GM18507 (cell line): Measurements from ENCODE around the gene HMGN1.
"Not testable (repeated sequence)": the region's sequence is repeated elsewhere in the genome, so short reads cannot be mapped to it uniquely, and the experiment has no call there.

Source experiments
- DNase-seq: peaks from one replicate; pipeline ENCODE4 v3.0.0; 2011; ENCODE audit warnings: low read depth; ENCODE audit not compliant: insufficient read length; ENCODE audit errors: extremely low spot score
- FAIRE-seq: peaks from 2 replicates; lab custom pipeline; 2011; peaks lifted over from hg19 to GRCh38; lab: Jason Lieb, UNC

HMGN1 gene

DNA sequence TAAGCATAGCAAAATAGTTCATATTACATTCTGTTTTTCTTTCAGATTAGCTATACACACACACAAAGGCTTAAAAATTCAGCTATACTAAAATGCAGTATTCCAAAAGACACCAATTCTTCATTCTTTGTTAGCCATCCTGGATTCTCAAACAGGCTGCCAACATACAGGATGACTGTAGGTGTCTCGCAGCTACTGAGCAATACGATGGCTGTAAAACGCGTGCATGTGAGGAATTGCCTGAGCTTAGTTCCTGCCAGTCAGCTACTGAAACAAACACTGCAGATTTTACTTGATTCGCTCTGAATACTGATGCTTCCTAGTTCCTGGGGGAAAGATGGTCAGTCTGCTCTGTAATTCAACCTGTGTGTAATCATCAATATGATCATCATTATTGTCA, 24.7 kb upstream of the HMGN1 start:
- FAIRE-seq (peak; percentile 51), DNase-seq (no peak)

DNA sequence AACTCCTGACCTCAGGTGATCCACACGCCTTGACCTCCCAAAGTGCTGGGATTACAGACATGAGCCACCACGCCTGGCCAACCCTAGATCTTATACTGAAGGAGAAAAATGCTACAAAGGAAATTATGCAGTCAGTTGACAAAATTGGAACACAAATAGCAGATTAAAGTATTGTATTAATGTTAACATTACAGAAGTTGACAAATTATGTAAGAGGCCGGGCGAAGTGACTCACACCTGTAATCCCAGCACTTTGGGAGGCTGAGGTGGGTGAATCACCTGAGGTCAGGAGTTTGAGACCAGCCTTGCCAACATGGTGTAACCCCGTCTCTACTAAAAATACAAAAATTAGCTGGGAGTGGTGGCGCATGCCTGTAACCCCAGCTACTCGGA, 21.0 kb upstream of the HMGN1 start:
- not testable (repeated sequence) for DNase-seq, FAIRE-seq

DNA sequence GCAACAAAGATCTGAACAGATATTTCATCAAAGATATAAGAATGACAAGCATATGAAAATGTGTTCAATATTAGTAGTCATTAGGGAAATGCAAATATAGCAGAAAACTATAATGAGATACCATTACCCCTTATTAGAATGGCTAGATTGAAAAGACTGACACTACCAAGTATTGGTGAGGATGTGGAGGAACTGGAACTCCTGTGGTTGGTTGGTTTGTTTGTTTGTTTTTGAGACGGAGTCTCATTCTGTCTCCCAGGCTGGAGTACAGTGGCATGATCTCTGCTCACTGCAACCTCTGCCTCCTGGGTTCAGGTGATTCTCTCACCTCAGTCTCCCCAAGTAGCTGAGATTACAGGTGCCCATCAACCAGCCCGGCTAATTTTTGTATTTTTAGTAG, 18.9 kb upstream of the HMGN1 start:
- no peak for FAIRE-seq
- DNase-seq = no peak

DNA sequence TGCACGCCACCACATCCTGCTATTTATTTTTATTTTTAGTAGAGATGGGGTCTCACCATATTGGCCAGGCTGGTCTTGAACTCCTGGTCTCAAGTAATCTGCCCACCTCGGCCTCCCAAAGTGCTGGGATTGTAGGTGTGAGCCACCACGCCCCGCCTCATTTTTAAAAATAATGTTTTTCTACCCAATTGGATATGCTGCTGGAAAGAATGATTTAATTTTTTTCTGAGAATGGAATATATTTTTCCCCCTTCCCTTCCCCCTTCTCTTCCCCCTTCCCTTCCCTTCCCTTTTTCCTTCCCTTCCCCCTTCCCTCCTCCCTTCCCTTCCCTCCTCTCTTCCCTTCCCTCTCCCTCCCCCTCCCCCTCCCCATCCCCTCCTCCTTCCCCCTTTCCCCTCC, 17.7 kb upstream of the HMGN1 start:
- no peak for FAIRE-seq

DNA sequence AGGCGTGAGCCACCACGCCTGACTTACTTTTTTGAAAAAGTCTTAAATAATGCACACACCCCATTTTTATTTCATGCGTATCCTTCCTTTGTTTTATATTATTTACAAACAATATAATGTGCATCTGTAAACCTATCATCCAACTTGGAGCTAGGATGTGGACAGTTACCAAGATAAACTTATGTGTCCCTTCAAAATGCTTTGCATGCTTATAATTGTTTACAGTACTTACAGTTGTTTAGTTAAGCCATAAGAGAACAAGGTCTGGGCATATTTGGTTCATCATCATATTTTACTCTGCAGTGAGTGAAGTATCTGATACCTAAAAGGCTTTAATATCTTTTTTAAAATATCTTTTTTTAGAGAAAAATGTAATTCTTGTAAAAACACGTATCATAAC, 16.1 kb upstream of the HMGN1 start:
- FAIRE-seq (no peak), DNase-seq (no peak)

More for the DNA sequence above, 17.7 kb upstream of the HMGN1 start:
- no peak for DNase-seq

DNA sequence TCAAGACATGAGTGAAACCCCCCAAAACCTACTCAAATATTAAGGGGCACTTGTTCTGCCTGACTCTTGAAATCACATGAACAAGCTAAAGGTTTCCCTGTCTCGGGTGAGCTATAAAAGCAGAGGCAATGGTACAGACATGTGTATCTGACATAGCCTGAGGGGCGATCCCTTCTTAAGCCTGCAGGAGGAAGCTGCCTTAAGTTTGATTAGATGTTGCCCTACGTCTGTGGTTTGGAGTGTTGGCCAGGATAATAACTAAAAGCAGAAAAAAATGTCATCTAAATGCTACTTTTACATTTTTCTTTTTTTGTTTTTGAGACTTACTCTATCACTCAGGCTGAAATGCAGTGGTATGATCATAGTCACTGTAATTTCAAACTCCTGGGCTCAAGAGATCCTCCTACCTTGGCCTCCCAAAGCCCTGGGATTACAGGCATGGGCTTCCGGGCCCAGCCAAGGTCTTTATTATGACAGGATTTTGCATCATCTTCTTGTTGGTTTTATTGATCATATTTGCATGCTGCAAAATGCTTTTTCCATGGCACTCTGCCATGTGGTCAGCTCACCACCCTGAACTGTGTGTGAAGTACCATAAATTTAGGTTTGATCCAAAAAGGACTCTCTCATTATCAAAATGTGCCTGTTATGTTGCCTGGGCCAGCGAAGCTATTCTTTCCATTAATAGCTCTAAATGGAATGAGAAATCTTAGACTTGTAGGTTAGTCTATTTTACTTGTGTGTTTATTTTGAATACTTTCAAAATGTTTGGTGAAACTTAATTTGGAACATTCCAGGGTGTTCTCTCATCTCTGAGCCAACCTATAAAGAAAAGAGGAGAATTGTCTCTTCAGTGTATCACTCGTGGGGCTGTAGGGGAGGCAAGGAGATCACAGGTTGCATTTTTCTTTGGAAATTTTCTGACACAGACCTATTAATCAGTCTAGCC, 15.0 kb upstream of the HMGN1 start:
- no peak for FAIRE-seq
- DNase-seq = no peak

DNA sequence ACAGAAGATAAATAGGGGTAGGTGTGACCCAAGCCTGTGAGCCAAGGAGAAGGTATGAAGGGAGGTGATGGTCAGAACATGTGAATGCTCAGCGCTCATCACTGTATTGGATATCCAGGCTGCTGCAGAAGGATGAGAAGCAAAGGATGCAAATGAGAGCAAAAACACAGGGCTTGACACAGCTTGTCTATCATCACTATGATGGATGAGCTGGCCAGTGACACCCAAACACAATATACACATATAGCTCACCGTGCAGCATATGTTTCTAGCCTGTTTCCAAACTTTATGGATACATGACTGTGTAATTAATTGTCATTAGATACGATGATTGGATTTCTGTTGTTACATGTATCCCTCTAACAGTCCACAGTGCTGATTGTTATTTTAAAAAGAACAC, 13.8 kb upstream of the HMGN1 start:
- FAIRE-seq = no peak

DNA sequence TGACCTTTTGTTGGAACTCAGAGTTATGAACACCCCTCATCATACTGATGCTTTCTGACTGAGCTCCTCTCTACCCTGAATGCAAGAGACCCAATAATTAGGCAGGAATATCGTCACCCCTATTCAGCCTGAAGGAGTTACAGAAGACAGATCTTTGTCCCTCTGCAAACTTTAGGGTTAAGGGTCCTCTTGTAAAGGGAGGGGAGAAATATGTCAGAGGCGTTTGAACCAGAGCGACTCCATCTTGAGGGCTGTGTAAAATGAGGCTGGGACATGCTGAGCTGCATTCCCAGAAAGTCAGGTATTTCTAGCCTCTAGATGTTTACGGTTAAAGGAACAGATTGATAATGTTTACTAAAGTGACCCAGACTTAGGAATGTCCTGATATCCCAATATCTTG, 10.5 kb upstream of the HMGN1 start:
- DNase-seq = no peak
- no peak for FAIRE-seq

More for the DNA sequence above, 13.8 kb upstream of the HMGN1 start:
- no peak for DNase-seq

DNA sequence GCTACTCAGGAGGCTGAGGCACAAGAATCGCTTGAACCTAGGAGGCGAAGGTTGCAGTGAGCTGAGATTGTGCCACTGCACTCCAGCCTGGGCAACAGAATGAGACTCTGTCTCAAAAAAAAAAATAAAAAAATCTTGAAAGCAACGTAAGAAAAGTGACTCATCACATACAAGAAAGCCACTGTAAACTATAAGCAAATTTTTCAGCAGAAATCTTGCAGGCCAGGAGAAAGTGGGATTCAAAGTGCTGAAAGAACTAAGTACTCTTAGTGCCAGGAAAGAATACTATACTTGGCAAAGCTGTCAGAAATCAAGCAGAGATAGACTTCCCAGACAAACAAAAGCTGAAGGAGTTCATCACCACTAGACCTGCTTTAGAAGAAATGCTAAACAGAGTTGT, 4.4 kb upstream of the HMGN1 start:
- DNase-seq (no peak), FAIRE-seq (no peak)

DNA sequence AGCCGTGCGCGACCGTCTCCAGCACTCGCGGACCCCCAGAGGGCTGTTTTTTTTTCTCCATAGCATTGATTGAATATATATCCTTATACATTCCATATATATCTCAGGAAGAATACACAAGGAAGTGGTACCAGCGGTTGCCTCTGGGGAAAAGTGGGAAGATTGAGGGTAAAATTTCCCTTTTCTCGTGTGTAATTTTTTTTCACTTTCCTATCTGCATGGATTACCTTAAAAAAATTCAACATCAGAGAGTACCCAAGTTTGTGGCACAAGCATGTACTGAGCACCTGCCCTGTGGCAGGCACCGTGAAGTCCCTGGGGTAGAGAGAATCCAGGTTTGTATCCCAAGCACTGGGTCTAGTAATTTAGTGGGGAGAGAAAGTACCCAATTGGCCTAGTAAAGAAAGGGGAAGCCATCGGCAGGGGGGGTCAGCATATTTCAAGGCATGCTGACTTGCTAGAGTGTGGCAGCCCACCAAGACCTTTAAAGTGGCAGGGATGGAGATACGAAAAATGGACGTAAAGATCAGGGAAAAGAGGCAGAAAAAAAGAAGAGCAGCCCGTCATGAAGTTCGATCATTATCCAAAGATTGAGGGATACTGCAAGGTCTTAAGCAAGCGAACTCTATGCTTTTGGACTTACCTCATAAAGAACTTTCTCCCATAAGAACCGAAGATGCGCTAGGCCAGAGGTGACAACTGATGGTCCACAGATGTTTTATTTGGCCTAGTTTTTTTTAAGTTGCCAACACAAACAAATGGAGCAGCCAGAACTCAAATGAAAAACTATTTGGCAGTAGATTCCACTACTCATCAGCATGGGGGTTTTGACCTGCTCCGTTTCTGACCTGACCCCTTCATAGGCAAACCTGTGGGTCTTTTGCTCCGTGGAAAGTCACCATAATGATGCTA, 1.5 kb upstream of the HMGN1 start:
- FAIRE-seq = no peak
- no peak for DNase-seq

DNA sequence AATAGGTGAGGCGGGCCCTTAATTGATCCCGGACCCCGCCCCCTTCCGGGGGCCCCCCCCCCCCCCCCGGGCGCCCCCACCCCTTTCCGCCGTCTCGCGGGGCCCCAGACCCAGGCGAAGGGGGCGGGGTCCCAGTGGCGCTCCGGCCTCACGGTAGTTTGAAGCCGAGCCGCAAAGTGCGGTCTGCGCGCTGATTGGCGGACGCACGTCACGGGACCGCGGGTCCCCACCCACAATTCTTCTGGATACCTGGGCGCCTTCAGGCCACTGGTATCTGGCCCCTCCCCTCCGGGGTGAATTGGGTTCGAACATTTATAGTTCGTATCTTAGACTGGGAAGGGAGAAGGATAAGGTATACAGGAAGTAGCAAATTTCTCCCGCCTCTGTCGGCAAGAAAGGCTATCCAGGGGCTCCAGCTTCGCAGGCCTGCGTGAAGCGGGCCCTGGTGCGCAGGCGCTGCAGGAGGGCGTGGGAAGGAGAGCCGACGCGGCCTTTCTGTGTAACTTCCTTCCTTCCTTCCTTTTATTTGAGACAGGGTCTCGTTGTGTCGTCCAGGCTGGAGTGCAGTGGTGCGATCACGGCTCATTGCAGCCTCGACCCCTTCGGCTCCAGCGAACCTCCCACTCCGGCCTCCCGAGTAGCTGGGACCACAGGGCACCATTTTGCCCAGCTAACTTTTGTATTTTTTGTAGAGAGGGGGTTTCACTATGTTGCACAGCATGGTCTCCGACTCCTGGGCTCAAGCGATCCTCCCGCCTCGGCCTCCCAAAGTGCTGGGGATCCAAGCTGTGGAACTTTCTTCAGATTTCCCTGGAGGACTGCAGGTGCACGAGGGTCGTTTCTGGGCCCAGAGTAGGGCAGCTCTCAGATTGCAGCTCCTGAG, 564 bp upstream of the HMGN1 start:
- FAIRE-seq (peak; percentile 91), DNase-seq (peak; percentile 88)

DNA sequence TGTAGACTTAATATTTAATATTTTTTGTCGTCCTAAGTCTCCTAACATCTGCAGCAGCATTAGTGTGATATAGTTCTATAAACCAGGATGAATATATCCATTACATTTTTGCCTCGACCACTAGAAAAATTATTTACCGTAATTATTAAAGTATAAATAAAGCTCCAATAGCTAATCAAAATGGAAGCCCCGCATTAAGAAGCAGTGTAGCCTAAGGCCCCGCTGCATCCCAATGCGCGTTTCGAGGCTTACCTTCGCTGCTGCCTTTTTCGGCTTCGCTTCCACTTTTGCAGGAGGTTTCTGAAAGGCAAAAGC, 891 bp downstream of the HMGN1 start:
- DNase-seq (no peak), FAIRE-seq (no peak)

DNA sequence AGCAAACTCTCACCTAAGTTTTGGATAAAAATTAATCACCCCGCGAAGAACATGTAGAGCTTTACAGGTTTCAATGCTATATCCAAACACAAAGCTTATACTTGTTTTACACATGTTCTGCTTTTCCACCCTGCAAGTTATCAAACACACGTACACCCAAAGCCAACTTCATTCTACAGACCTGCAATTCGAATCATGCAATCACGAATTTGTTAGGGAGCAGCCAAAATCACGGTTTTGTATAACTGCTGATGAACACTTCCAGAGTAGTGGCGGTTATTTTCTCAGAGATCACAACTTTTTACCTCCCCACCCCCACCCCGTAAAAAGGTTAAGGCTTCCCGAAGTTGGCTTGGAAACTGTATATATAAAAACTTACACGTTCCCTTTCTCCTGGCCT, 1.4 kb downstream of the HMGN1 start:
- no peak for FAIRE-seq
- no peak for DNase-seq

DNA sequence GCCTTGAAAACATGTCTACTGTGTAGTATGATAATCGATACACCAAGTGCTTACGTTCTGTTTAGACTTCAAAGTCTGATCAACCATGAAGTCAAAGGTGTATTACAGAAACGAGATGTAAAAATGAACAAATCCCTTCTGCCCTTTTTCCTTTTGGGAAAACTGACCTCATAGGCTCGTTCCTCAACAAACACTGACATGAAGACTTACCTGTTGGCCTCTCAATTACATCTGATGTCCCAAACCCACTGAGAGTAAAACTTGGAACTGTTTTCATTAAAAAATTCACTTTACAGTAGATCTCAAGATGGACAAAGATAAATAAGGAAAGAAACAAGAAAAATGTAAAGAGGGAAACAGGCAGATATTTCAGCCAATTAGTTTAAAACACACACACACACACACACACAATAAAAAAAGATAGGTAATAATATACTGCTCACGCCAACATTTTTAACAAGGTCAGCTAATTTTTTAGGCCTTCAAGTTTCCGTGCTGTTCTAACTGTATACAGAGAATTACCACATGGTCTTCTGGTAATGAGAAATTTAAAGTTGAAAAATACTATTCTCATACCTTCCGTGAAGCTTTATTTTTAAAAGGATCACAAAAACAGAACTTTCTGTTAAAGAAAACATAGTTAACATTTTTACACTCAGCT, 2.1 kb downstream of the HMGN1 start:
- no peak for FAIRE-seq
- no peak for DNase-seq

DNA sequence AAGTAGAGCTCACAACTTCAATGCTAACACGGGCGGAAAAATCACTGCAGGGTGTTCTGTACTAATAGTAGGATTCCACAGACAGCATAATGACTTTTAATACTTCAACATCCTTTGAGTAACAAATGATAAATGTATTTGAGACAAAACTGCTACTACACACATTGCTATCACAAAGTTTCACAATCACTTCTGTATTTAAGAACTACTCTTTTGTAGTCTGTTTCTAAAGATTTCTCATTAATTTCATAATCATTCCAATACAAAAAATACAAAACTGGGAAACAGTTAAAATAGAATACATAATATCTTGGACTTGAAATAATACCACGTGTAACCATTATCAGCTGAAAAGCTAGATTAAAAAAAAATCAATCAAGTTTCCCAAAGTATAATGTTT, 2.7 kb downstream of the HMGN1 start:
- no peak for DNase-seq
- no peak for FAIRE-seq

DNA sequence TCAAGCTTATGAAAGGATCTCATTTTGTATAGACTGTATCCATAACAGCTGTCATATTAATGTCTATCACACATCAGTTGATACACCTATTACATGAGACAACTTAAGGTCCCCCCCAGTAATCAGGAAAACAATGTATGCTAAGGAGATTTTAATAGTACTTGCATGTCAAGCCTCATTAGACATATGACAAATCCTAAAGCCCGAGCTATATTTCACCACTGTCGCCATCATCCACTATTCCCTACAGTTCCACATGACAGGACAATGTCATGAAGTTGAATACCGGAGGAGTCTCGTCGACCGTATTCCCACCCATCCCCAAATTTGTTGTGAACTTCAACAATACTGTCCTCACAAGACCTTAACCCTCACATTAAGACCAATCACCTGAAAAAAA, 3.4 kb downstream of the HMGN1 start:
- no peak for DNase-seq
- no peak for FAIRE-seq

DNA sequence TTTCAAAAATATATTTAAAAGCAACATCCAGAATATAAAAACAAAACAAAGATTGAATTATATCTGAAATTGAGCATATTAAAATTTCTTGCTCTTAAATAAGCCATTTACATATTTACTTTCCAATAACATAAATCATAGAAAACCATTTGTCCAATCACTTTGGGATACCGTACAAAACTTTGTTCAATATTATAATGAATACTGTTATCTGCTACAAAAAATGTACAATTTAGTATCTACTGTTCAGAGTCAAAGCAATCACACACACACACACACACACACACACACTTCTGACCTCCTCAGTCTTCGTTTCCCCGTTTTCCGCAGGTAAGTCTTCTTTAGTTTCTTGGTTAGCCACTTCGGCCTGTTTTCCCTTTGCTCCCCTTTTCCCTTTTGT, 4.0 kb downstream of the HMGN1 start:
- DNase-seq (no peak), FAIRE-seq (no peak)

DNA sequence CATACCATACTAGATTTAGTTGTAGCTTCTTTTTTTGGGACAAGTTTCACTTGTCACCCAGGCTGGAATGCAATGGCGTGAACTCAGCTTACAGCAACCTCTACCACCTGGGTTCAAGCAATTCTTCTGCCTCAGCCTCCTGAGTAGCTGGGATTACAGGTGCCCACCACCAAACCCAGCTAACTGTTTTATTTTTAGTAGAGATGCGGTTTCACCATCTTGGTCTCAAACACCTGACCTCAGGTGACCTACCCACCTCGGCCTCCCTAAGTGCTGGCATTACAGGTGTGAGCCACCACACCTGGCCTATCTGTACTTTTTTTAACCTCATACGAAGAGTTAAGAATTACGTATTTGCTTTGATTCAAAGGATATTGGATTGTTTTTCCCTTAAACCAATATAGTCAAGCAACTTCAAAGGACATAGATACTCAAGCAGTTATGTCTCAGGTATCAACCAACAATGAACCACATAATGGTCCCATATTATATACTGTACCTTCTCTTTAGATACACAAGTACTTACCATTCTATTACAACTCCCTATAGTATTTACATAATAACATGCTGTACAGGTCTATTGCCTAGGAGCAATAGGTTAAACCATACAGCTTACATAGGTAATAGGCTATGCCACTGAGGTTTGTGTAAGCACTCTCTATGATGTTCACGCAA, 7.5 kb downstream of the HMGN1 start:
- DNase-seq = no peak
- FAIRE-seq = no peak

DNA sequence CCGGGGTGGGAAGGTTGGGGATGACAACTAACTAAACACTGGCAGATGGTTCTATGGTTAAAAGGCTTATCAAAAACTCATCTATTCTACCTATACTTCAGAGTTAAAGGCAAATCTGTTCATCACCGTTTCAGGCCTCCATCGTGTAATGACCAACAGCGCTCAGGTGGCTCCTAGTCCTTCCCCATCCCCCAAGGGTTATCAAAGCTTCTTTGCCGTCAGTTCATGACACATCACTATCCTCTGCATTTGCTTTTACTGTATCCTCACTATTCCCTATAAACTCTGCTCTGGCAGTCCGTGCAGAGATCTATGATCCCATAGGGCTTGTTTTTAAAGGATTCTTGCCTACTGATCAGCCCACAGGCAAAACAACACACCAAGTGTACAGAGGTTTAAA, 8.2 kb downstream of the HMGN1 start:
- DNase-seq = no peak
- FAIRE-seq = no peak
